ENCODE results near the gene RASSF8.

- TF ChIP-seq CTCF (IDR thresholded peaks at IDR 0.05) = peak in 3 of 12 donors; percentile 4 to 23 (median 13)
- TF ChIP-seq POLR2A (IDR thresholded peaks at IDR 0.05) = no peak
Observed at GRCh38 chr12:25960143-25960542, 1.7 kb downstream of the RASSF8 start.

All from heart left ventricle (tissue), 13 donors.